Panc1 (cell line): ENCODE results near the gene SCEL. TPM values are rescaled to one million over a fixed set of nuclear protein-coding genes. Genes with fewer than 3 reads are reported as not detected.

Experiments
- total RNA-seq: library from RNA; stranded (reverse); gene quantifications from one replicate; pipeline ENCODE4 v1.2.1, GENCODE V29; 2021; ENCODE audit not compliant: unreplicated experiment

SCEL gene
- total RNA-seq, 1 experiment from 2014 or later, result not detected

Other genes starting within 250 kb of the SCEL start
- 41.4 TPM for gene MYCBP2, start 208.6 kb upstream of the SCEL start, total RNA-seq
- gene SLAIN1, start 162.0 kb downstream of the SCEL start, total RNA-seq, result 0.49 TPM